Ishikawa (cell line): ENCODE measurements around the gene RASA4B.

Experiments used
- CREB1 ChIP-seq: IDR thresholded peaks from 2 replicates; pipeline ENCODE4 v1.6.1; 2012; ENCODE audit warnings: low read depth
- EP300 ChIP-seq: IDR thresholded peaks from 2 replicates; pipeline ENCODE4 v1.6.1; 2012; ENCODE audit warnings: borderline replicate concordance
- FOXM1 ChIP-seq: IDR thresholded peaks from 2 replicates; pipeline ENCODE4 v1.6.1; 2012; ENCODE audit warnings: low read depth, borderline replicate concordance
- MAX ChIP-seq: IDR thresholded peaks from 2 replicates; pipeline ENCODE4 v1.6.1; 2012
- RAD21 ChIP-seq: IDR thresholded peaks from 2 replicates; pipeline ENCODE4 v1.6.1; 2012; ENCODE audit warnings: low read depth
- REST ChIP-seq: IDR thresholded peaks from 2 replicates; pipeline ENCODE4 v1.6.1; 2012; ENCODE audit warnings: low read depth, mild to moderate bottlenecking
- TAF1 ChIP-seq: IDR thresholded peaks from 2 replicates; pipeline ENCODE4 v1.6.1; 2012; ENCODE audit warnings: low read depth, mild to moderate bottlenecking
- TCF12 ChIP-seq: IDR thresholded peaks from 2 replicates; pipeline ENCODE4 v1.6.1; 2012; ENCODE audit warnings: low read depth
- TEAD4 ChIP-seq: IDR thresholded peaks from 2 replicates; pipeline ENCODE4 v1.6.1; 2012
- USF1 ChIP-seq: IDR thresholded peaks from 2 replicates; pipeline ENCODE4 v1.6.1; 2012
- YY1 ChIP-seq: IDR thresholded peaks from 2 replicates; pipeline ENCODE4 v1.6.1; 2012; ENCODE audit warnings: low read depth
- ZBTB7A ChIP-seq: IDR thresholded peaks from 2 replicates; pipeline ENCODE4 v1.6.1; 2012; ENCODE audit warnings: low read depth

GRCh38 chr7:102469972-102470825, 47.4 kb downstream of the RASA4B start:
- TF ChIP-seq MAX (no peak), EP300 (no peak), REST (no peak), CREB1 (no peak), ZBTB7A (no peak), YY1 (no peak), TEAD4 (no peak), USF1 (no peak), TCF12 (no peak), FOXM1 (no peak), TAF1 (no peak), RAD21 (no peak)
